ENCODE measurements around the gene MEAF6. TPM values are rescaled to one million over a fixed set of nuclear protein-coding genes. Genes with fewer than 3 reads are reported as not detected.
A peak's percentile ranks its signal among the peaks of the same experiment; 100 is the strongest.

MEAF6 gene
- total RNA-seq, 2 donors from 2014 or later: 48.0 to 66.8 TPM

GRCh38 chr1:37442644-37443043 lies 71.9 kb downstream of the MEAF6 start:
- no peaks in the 10 kb centered on the region for H3K9me3 Mint-ChIP-seq
- DNase-seq (ENCODE audit: low spot score in 2 of 2) (no peak), ATAC-seq (no peak)
- no peaks in the 10 kb centered on the region for H3K36me3 Mint-ChIP-seq
- H3K27ac Mint-ChIP-seq: peak overlapping the region in 1 of 2 donors; percentile 29

Other genes with a start within 250 kb of the MEAF6 start
- gene ZC3H12A, start 40.2 kb downstream of the MEAF6 start, total RNA-seq: 10 to 100 TPM; 30.2 to 58.6 TPM
- 10 to 100 TPM; 22.1 to 29.5 TPM for gene SNIP1, start 39.5 kb upstream of the MEAF6 start, total RNA-seq
- gene DNALI1, start 42.2 kb upstream of the MEAF6 start, total RNA-seq: not detected
- 10 to 100 TPM; 70.3 to 75.7 TPM for gene GNL2, start 81.2 kb upstream of the MEAF6 start, total RNA-seq
- not detected for gene RSPO1, start 120.1 kb upstream of the MEAF6 start, total RNA-seq
- 10 to 100 TPM; 60.7 to 82.2 TPM for gene CDCA8, start 177.8 kb upstream of the MEAF6 start, total RNA-seq

Measured in activated naive CD4-positive, alpha-beta T cell treated with anti-CD3 and anti-CD28 coated beads, Interleukin-2, amount 50 U/mL, for 72 hours (primary cell).